CD14-positive monocyte (primary cell): ENCODE results near the gene GDF2. TPM values are rescaled to one million over a fixed set of nuclear protein-coding genes. Genes with fewer than 3 reads are reported as not detected.

Experiments
- DNase-seq, 3 donors: peaks; one replicate each; pipeline ENCODE4 v3.0.0-alpha.2; 2011 to 2022
- H2AFZ ChIP-seq: 2 replicates; pipeline ENCODE4 v1.6.0; 2012; ENCODE audit warnings: mild to moderate bottlenecking, low read depth, low read length, inconsistent platforms; ENCODE audit not compliant: insufficient read depth, poor library complexity, severe bottlenecking
- H3K27ac ChIP-seq, 2 donors: 1 replicate in 1 of 2; 2 replicates in 1 of 2; pipeline ENCODE4 v1.5.1; 2012 to 2013; ENCODE audit warnings: low read length in 2 of 2, control low read depth in 1 of 2, inconsistent platforms in 1 of 2, low read depth in 1 of 2, mild to moderate bottlenecking in 1 of 2
- H3K27me3 ChIP-seq, 2 donors: one replicate each; pipeline versions ENCODE4 v1.6.0 to v1.6.1; 2011 to 2013; ENCODE audit warnings: low read length in 2 of 2; ENCODE audit not compliant: control insufficient read depth in 2 of 2, insufficient read depth in 2 of 2
- H3K36me3 ChIP-seq, 2 donors: replicated peaks in 1 of 2; 1 replicate in 1 of 2; 2 replicates in 1 of 2; pipeline versions ENCODE4 v1.5.1 to v1.6.1; 2012 to 2013; ENCODE audit warnings: low read length in 2 of 2, control low read depth in 1 of 2, inconsistent platforms in 1 of 2, mild to moderate bottlenecking in 1 of 2; ENCODE audit not compliant: insufficient read depth in 2 of 2, control insufficient read depth in 1 of 2
- H3K4me1 ChIP-seq, 2 donors: 1 replicate in 1 of 2; 2 replicates in 1 of 2; pipeline versions ENCODE4 v1.5.1 to v1.6.1; 2012 to 2013; ENCODE audit warnings: low read length in 2 of 2, control low read depth in 1 of 2, inconsistent platforms in 1 of 2, mild to moderate bottlenecking in 1 of 2, moderate library complexity in 1 of 2; ENCODE audit not compliant: insufficient read depth in 2 of 2, control insufficient read depth in 1 of 2
- H3K4me2 ChIP-seq: replicated peaks from 2 replicates; pipeline ENCODE3; 2012; ENCODE audit warnings: low read length, moderate library complexity, mild to moderate bottlenecking; ENCODE audit not compliant: poor library complexity, severe bottlenecking; ENCODE audit errors: extremely low read depth
- H3K4me3 ChIP-seq, 3 experiments: fragments of 200-600 bp in 1 of 3; sonication (generic) in 1 of 3; replicated peaks in 1 of 3; 1 replicate in 2 of 3; 2 replicates in 1 of 3; pipeline ENCODE4 v1.5.1; 2011 to 2013; ENCODE audit warnings: low read length in 3 of 3, mild to moderate bottlenecking in 3 of 3, control low read depth in 2 of 3, low read depth in 2 of 3, inconsistent platforms in 1 of 3, moderate library complexity in 1 of 3
- H3K79me2 ChIP-seq: 2 replicates; pipeline ENCODE4 v1.6.0; 2012; ENCODE audit warnings: mild to moderate bottlenecking, control low read depth, inconsistent platforms, low read length, moderate library complexity; ENCODE audit not compliant: insufficient read depth
- H3K9ac ChIP-seq: 2 replicates; pipeline ENCODE4 v1.6.0; 2017; ENCODE audit warnings: low read length, mild to moderate bottlenecking; ENCODE audit not compliant: insufficient read depth, poor library complexity, severe bottlenecking
- H3K9me3 ChIP-seq, 2 donors: replicated peaks in 1 of 2; 1 replicate in 1 of 2; 2 replicates in 1 of 2; pipeline versions ENCODE4 v1.5.1 to v1.6.1; 2012 to 2013; ENCODE audit warnings: low read length in 2 of 2, control low read depth in 1 of 2; ENCODE audit not compliant: control insufficient read depth in 1 of 2, insufficient read depth in 1 of 2
- H4K20me1 ChIP-seq: 2 replicates; pipeline ENCODE4 v1.6.0; 2012; ENCODE audit warnings: mild to moderate bottlenecking, low read length, control low read depth, moderate library complexity; ENCODE audit not compliant: insufficient read depth
- H3K27ac Mint-ChIP-seq, 7 donors: one replicate each; pipeline ENCODE4 v1.8.0; 2020; ENCODE audit warnings: mild to moderate bottlenecking in 7 of 7, mixed read lengths in 7 of 7, moderate library complexity in 6 of 7, inconsistent platforms in 2 of 7
- H3K27me3 Mint-ChIP-seq, 3 donors: one replicate each; pipeline ENCODE4 v1.8.0; 2021 to 2022; ENCODE audit warnings: low read depth in 3 of 3, mild to moderate bottlenecking in 3 of 3, mixed read lengths in 3 of 3, moderate library complexity in 3 of 3, inconsistent platforms in 1 of 3
- H3K36me3 Mint-ChIP-seq, 2 donors: one replicate each; pipeline ENCODE4 v1.8.0; 2020; ENCODE audit warnings: mixed read lengths in 2 of 2, inconsistent platforms in 1 of 2, mild to moderate bottlenecking in 1 of 2
- H3K4me1 Mint-ChIP-seq: one replicate; pipeline ENCODE4 v1.8.0; 2020; ENCODE audit warnings: mild to moderate bottlenecking, mixed read lengths
- H3K4me3 Mint-ChIP-seq, 2 donors: one replicate each; pipeline ENCODE4 v1.8.0; 2020; ENCODE audit warnings: mild to moderate bottlenecking in 2 of 2, mixed read lengths in 2 of 2, moderate library complexity in 1 of 2
- H3K9me3 Mint-ChIP-seq, 7 donors: one replicate each; pipeline ENCODE4 v1.8.0; 2020 to 2022; ENCODE audit warnings: mixed read lengths in 7 of 7, mild to moderate bottlenecking in 6 of 7, moderate library complexity in 6 of 7, inconsistent platforms in 2 of 7
- WGBS: methylation state at CpG from one replicate; pipeline ENCODE4 v1.1.5; 2013; ENCODE audit warnings: missing lambda C conversion rate; ENCODE audit not compliant: insufficient coverage; 5-methylcytosine and 5-hydroxymethylcytosine counted together
- intact Hi-C, 2 donors: fragments of 100-400 bp; cut with micrococcal nuclease; formaldehyde crosslinking; loops; one replicate each; pipeline versions ENCODE4 v1.15.0 to v1.15.1; 2023
- polyA plus RNA-seq, 3 donors: library from polyadenylated mRNA; depleted of rRNA in 1 of 3; unstranded in 2 of 3; stranded (reverse) in 1 of 3; fragments of 300-500 nt in 2 of 3; fragments of >200 nt in 1 of 3; fragmentation: Illumina TruSeq in 2 of 3; gene quantifications; 1 replicate in 2 of 3; 2 replicates in 1 of 3; pipeline ENCODE4 v1.2.3, GENCODE V29; 2012 to 2021
- TF ChIP-seq, protein P1 (sequence below): fragments of 200-600 bp; IDR thresholded peaks from one replicate; pipeline ENCODE4 v1.8.0; 2022; ENCODE audit warnings: antibody characterized with exemption, mild to moderate bottlenecking

GDF2 gene
- polyA plus RNA-seq, 3 donors, result not detected

DNA sequence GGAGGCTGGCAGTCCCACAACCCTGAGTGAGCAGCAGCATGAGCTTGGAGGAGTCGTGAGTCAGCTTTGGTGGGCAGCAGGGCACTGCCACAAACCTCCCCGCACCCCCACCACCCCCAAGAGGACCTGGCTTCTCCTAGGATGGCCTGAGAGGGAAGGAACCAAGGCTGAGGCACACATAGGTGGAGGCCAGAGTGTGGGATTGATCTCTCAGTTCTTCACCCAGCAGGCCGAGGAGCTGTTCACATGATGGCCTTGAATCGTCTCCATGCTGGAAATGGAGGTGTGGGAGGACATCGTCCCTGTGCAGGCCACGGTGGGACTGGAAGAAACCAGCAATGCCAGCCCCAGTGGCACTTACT is 39.6 kb upstream of the GDF2 start:
- no peaks in the 10 kb centered on the region for H3K36me3 ChIP-seq
- no peak for DNase-seq
- H3K27me3 Mint-ChIP-seq, result peaks cover 2 to 14% (median 12%) of the 10 kb centered on the region in 3 donors
- WGBS, result 94% methylated on average over 4 of the region's 6 CpGs
- no peak overlapping the region for H3K9ac ChIP-seq
- H3K27ac Mint-ChIP-seq, result no peak overlapping the region
- TF ChIP-seq, protein P1, sequence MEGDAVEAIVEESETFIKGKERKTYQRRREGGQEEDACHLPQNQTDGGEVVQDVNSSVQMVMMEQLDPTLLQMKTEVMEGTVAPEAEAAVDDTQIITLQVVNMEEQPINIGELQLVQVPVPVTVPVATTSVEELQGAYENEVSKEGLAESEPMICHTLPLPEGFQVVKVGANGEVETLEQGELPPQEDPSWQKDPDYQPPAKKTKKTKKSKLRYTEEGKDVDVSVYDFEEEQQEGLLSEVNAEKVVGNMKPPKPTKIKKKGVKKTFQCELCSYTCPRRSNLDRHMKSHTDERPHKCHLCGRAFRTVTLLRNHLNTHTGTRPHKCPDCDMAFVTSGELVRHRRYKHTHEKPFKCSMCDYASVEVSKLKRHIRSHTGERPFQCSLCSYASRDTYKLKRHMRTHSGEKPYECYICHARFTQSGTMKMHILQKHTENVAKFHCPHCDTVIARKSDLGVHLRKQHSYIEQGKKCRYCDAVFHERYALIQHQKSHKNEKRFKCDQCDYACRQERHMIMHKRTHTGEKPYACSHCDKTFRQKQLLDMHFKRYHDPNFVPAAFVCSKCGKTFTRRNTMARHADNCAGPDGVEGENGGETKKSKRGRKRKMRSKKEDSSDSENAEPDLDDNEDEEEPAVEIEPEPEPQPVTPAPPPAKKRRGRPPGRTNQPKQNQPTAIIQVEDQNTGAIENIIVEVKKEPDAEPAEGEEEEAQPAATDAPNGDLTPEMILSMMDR, result no peak
- no peak overlapping the region for H3K27ac ChIP-seq
- H3K4me1 ChIP-seq, result peaks cover 19 to 21% of the 10 kb centered on the region in 2 donors
- H3K4me3 Mint-ChIP-seq, result no peak overlapping the region
- intact Hi-C loops, result no loop called here
- no peaks in the 10 kb centered on the region for H3K27me3 ChIP-seq
- no peaks in the 10 kb centered on the region for H3K9me3 ChIP-seq
- H3K9me3 Mint-ChIP-seq, result peaks cover 0 to 5% (median 0%) of the 10 kb centered on the region in 7 donors
- no peak overlapping the region for H2AFZ ChIP-seq
- H3K79me2 ChIP-seq, result no peaks in the 10 kb centered on the region
- H4K20me1 ChIP-seq, result no peaks in the 10 kb centered on the region
- H3K36me3 Mint-ChIP-seq, result no peaks in the 10 kb centered on the region
- no peak overlapping the region for H3K4me2 ChIP-seq
- peaks cover 25% of the 10 kb centered on the region for H3K4me1 Mint-ChIP-seq
- no peak overlapping the region for H3K4me3 ChIP-seq

DNA sequence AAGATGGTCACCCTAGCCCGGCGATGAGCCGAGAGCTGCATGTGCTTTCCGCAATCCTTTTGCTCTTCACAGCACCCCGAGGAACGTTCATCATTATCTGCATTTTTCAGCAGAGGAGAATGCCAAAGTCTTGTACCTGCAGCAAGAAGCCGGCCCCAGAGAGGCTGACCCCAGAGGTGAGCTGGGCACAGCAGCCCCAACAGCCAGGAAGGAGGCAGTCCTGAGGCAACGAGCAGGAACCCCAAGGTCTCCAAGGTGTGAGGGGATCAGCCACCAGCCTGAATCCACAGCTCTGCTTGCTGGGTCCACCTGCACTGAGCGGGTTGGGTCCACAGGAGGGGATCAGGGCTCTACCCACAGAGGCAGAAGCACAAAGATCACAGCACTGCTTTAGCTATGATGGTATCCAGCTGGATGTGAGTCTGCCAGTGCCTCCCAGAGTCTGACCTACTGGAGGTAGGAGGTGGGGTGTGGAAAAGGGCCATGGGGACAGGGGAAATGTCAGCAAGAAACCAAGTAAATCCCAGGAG is 39.1 kb upstream of the GDF2 start:
- Histone ChIP-seq H3K27me3 (no peaks in the 10 kb centered on the region), H3K4me1 (peaks cover 19 to 21% of the 10 kb centered on the region in 2 donors), H3K27ac (no peak overlapping the region), H3K4me3 (no peak overlapping the region), H3K4me2 (no peak overlapping the region), H3K79me2 (no peaks in the 10 kb centered on the region), H3K9ac (no peak overlapping the region), H3K9me3 (no peaks in the 10 kb centered on the region), H4K20me1 (no peaks in the 10 kb centered on the region), H2AFZ (no peak overlapping the region), H3K36me3 (no peaks in the 10 kb centered on the region)
- peaks cover 24% of the 10 kb centered on the region for H3K4me1 Mint-ChIP-seq
- no peak overlapping the region for H3K27ac Mint-ChIP-seq
- no peaks in the 10 kb centered on the region for H3K36me3 Mint-ChIP-seq
- WGBS, result 100% methylated on average over 5 of the region's 9 CpGs
- peaks cover 2 to 14% (median 12%) of the 10 kb centered on the region in 3 donors for H3K27me3 Mint-ChIP-seq
- TF ChIP-seq, protein P1, result no peak
- intact Hi-C loops, result no loop called here
- DNase-seq, result no peak
- H3K4me3 Mint-ChIP-seq, result no peak overlapping the region
- H3K9me3 Mint-ChIP-seq, result peaks cover 0 to 5% (median 0%) of the 10 kb centered on the region in 7 donors
